Type B pancreatic cell (in vitro differentiated cells): ENCODE results near the gene FMR1. TPM values are rescaled to one million over a fixed set of nuclear protein-coding genes. Genes with fewer than 3 reads are reported as not detected.

ENCODE experiments used
- DNase-seq: peaks from one replicate; pipeline ENCODE4 v3.0.0; 2021; ENCODE audit warnings: mixed read lengths; ENCODE audit not compliant: unreplicated experiment; ENCODE audit errors: extremely low spot score
- H3K27ac Mint-ChIP-seq: 2 replicates; pipeline ENCODE4 v1.8.0; 2021; ENCODE audit warnings: mild to moderate bottlenecking, mixed read lengths
- H3K27me3 Mint-ChIP-seq: 2 replicates; pipeline ENCODE4 v1.8.0; 2021; ENCODE audit warnings: mixed read lengths
- H3K36me3 Mint-ChIP-seq: 2 replicates; pipeline ENCODE4 v1.8.0; 2021; ENCODE audit warnings: mixed read lengths
- H3K4me1 Mint-ChIP-seq: one replicate; pipeline ENCODE4 v1.8.0; 2021; ENCODE audit warnings: mixed read lengths; ENCODE audit not compliant: unreplicated experiment
- H3K4me3 Mint-ChIP-seq: 2 replicates; pipeline ENCODE4 v1.8.0; 2021; ENCODE audit warnings: mild to moderate bottlenecking, mixed read lengths
- H3K9me3 Mint-ChIP-seq: 2 replicates; pipeline ENCODE4 v1.8.0; 2021; ENCODE audit warnings: mixed read lengths
- CTCF ChIP-seq: fragments of 200-600 bp; sonication (generic); conservative IDR thresholded peaks from 2 replicates; pipeline ENCODE4 v1.5.0; 2021; ENCODE audit warnings: antibody characterized with exemption, mild to moderate bottlenecking
- long read RNA-seq: library from polyadenylated mRNA; unstranded; transcript quantifications from one replicate; pipeline ENCODE4 v2.0.0, GENCODE V29; 2020
- total RNA-seq: library from RNA; stranded (reverse); gene quantifications from 2 replicates; pipeline ENCODE4 v1.2.1, GENCODE V29; 2021; ENCODE audit warnings: low replicate concordance

The FMR1 gene
- 63.2 and 83.1 TPM in 2 replicates for total RNA-seq
- long read RNA-seq, partial matches to known transcripts: 20 of 23 reads
- long read RNA-seq, other reads (novel, unspliced or antisense): 3 of 23 reads

- Mint-ChIP-seq H3K9me3 (peaks cover 5% of the 10 kb centered on the region), H3K27me3 (no peaks in the 10 kb centered on the region), H3K4me1 (peaks cover 3% of the 10 kb centered on the region), H3K27ac (peak within 1 kb of the TSS; percentile 88), H3K36me3 (no peaks in the 10 kb centered on the region), H3K4me3 (peak within 1 kb of the TSS; percentile 93)
- peak; percentile 92 for DNase-seq
- no peak for TF ChIP-seq CTCF
Observed at GRCh38 chrX:147911192-147912022, at the start of gene FMR1. Gene FMR1, plus strand, starts transcription at chrX:147911919. Its CDS starts 261 bp downstream, at chrX:147912180.

GRCh38 chrX:147875866-147876596 lies 35.7 kb upstream of the FMR1 start:
- DNase-seq: no peak
- H3K4me1 Mint-ChIP-seq: no peaks in the 10 kb centered on the region
- TF ChIP-seq CTCF: no peak
- H3K9me3 Mint-ChIP-seq: peaks cover 9% of the 10 kb centered on the region
- H3K36me3 Mint-ChIP-seq: no peaks in the 10 kb centered on the region
- H3K27ac Mint-ChIP-seq: no peak overlapping the region
- H3K27me3 Mint-ChIP-seq: no peaks in the 10 kb centered on the region
- no peak overlapping the region for H3K4me3 Mint-ChIP-seq

GRCh38 chrX:147876849-147877646 lies 34.7 kb upstream of the FMR1 start:
- Mint-ChIP-seq H3K4me3 (no peak overlapping the region), H3K27me3 (no peaks in the 10 kb centered on the region), H3K9me3 (peaks cover 9% of the 10 kb centered on the region), H3K4me1 (no peaks in the 10 kb centered on the region), H3K27ac (no peak overlapping the region), H3K36me3 (no peaks in the 10 kb centered on the region)
- TF ChIP-seq CTCF: no peak
- no peak for DNase-seq

- TF ChIP-seq CTCF: no peak
- H3K27me3 Mint-ChIP-seq: no peaks in the 10 kb centered on the region
- H3K4me1 Mint-ChIP-seq: no peaks in the 10 kb centered on the region
- H3K9me3 Mint-ChIP-seq: peaks cover 3% of the 10 kb centered on the region
- H3K36me3 Mint-ChIP-seq: no peaks in the 10 kb centered on the region
- H3K4me3 Mint-ChIP-seq: no peak overlapping the region
- no peak overlapping the region for H3K27ac Mint-ChIP-seq
- no peak for DNase-seq
Observed at GRCh38 chrX:147877726-147878125, 34.0 kb upstream of the FMR1 start.

GRCh38 chrX:147884958-147885357 lies 26.8 kb upstream of the FMR1 start:
- Mint-ChIP-seq H3K27ac (no peak overlapping the region), H3K36me3 (no peaks in the 10 kb centered on the region), H3K4me1 (no peaks in the 10 kb centered on the region), H3K27me3 (no peaks in the 10 kb centered on the region), H3K9me3 (peaks cover 7% of the 10 kb centered on the region), H3K4me3 (no peak overlapping the region)
- TF ChIP-seq CTCF: no peak
- DNase-seq: no peak
